Liver (tissue), 9 donors: Measurements from ENCODE around the gene GLT8D2. TPM values are rescaled to one million over a fixed set of nuclear protein-coding genes. Genes with fewer than 3 reads are reported as not detected.

Source experiments
- DNase-seq: peaks from one replicate; pipeline ENCODE4 v3.0.0-alpha.2; 2017; ENCODE audit warnings: low spot score
- H3K27ac ChIP-seq, 2 donors: one replicate each; pipeline ENCODE4 v1.7.0; 2013; ENCODE audit warnings: inconsistent platforms in 2 of 2, low read length in 2 of 2, control low read depth in 1 of 2, low read depth in 1 of 2, mild to moderate bottlenecking in 1 of 2
- H3K27me3 ChIP-seq, 4 donors: one replicate each; pipeline versions ENCODE4 v1.6.1 to v1.7.0; 2013; ENCODE audit warnings: low read length in 3 of 4, inconsistent platforms in 1 of 4, mild to moderate bottlenecking in 1 of 4, moderate library complexity in 1 of 4; ENCODE audit not compliant: control insufficient read depth in 4 of 4, insufficient read depth in 4 of 4
- H3K36me3 ChIP-seq, 4 donors: one replicate each; pipeline versions ENCODE4 v1.6.1 to v1.7.0; 2013; ENCODE audit warnings: low read length in 3 of 4, mild to moderate bottlenecking in 3 of 4, low read depth in 1 of 4, moderate library complexity in 1 of 4; ENCODE audit not compliant: control insufficient read depth in 4 of 4, insufficient read depth in 3 of 4
- H3K4me1 ChIP-seq, 4 donors: one replicate each; pipeline versions ENCODE4 v1.6.1 to v1.7.0; 2013; ENCODE audit warnings: low read length in 3 of 4, mild to moderate bottlenecking in 3 of 4, moderate library complexity in 1 of 4; ENCODE audit not compliant: control insufficient read depth in 4 of 4, insufficient read depth in 4 of 4
- H3K4me3 ChIP-seq, 3 donors: one replicate each; pipeline versions ENCODE4 v1.6.1 to v1.7.0; 2013; ENCODE audit warnings: low read length in 3 of 3, control low read depth in 1 of 3, low read depth in 1 of 3, mild to moderate bottlenecking in 1 of 3
- H3K9ac ChIP-seq, 2 donors: one replicate each; pipeline ENCODE4 v1.7.0; 2013; ENCODE audit warnings: low read length in 2 of 2, mild to moderate bottlenecking in 2 of 2, moderate library complexity in 2 of 2, control low read depth in 1 of 2, low read depth in 1 of 2
- H3K9me3 ChIP-seq, 4 donors: one replicate each; pipeline versions ENCODE4 v1.6.1 to v1.7.0; 2013; ENCODE audit warnings: low read length in 3 of 4; ENCODE audit not compliant: control insufficient read depth in 4 of 4
- ATF3 ChIP-seq: IDR thresholded peaks from 2 replicates; pipeline ENCODE4 v1.6.1; 2016; ENCODE audit warnings: antibody characterized with exemption
- EGR1 ChIP-seq, 2 donors: IDR thresholded peaks; 2 replicates each; pipeline ENCODE4 v1.6.1; 2016 to 2018; ENCODE audit warnings: antibody characterized with exemption in 2 of 2, low read depth in 2 of 2
- FOXA1 ChIP-seq: IDR thresholded peaks from 2 replicates; pipeline ENCODE4 v1.6.1; 2016; ENCODE audit warnings: antibody characterized with exemption
- FOXA2 ChIP-seq: IDR thresholded peaks from 2 replicates; pipeline ENCODE4 v1.6.1; 2016; ENCODE audit warnings: antibody characterized with exemption
- HNF4A ChIP-seq, 2 donors: conservative IDR thresholded peaks; 2 replicates each; pipeline ENCODE4 v1.6.1; 2016; ENCODE audit warnings: antibody characterized with exemption in 2 of 2, mild to moderate bottlenecking in 2 of 2
- HNF4G ChIP-seq: IDR thresholded peaks from 2 replicates; pipeline ENCODE4 v1.6.1; 2016; ENCODE audit warnings: antibody characterized with exemption
- MAX ChIP-seq: IDR thresholded peaks from 2 replicates; pipeline ENCODE4 v1.6.1; 2016; ENCODE audit warnings: antibody characterized with exemption
- NR2F2 ChIP-seq: IDR thresholded peaks from 2 replicates; pipeline ENCODE4 v1.6.1; 2016; ENCODE audit warnings: antibody characterized with exemption
- RAD21 ChIP-seq, 2 donors: IDR thresholded peaks; 2 replicates each; pipeline ENCODE4 v1.6.1; 2016; ENCODE audit warnings: antibody characterized with exemption in 2 of 2, mild to moderate bottlenecking in 2 of 2
- REST ChIP-seq: IDR thresholded peaks from 2 replicates; pipeline ENCODE4 v1.6.1; 2016; ENCODE audit warnings: antibody characterized with exemption, mild to moderate bottlenecking
- RXRA ChIP-seq, 2 donors: IDR thresholded peaks; 2 replicates each; pipeline ENCODE4 v1.6.1; 2017 to 2018; ENCODE audit warnings: antibody characterized with exemption in 2 of 2, mild to moderate bottlenecking in 1 of 2
- SP1 ChIP-seq: IDR thresholded peaks from 2 replicates; pipeline ENCODE4 v1.6.1; 2018; ENCODE audit warnings: antibody characterized with exemption, mild to moderate bottlenecking
- YY1 ChIP-seq: IDR thresholded peaks from 2 replicates; pipeline ENCODE4 v1.6.1; 2016; ENCODE audit warnings: antibody characterized with exemption, mild to moderate bottlenecking
- ZBTB33 ChIP-seq: IDR thresholded peaks from 2 replicates; pipeline ENCODE4 v1.6.1; 2016; ENCODE audit warnings: antibody characterized with exemption
- WGBS: extraction: QIAGEN DNeasy Blood & Tissue Kit; methylation state at CpG from one replicate; pipeline ENCODE4 v1.1.7; 2013; 5-methylcytosine and 5-hydroxymethylcytosine counted together
- polyA plus RNA-seq, 2 donors: library from polyadenylated mRNA; stranded (reverse) in 1 of 2; unstranded in 1 of 2; fragments of 200-250 nt in 1 of 2; fragments of >200 nt in 1 of 2; fragmentation: Nextera tagmentation in 1 of 2; extraction: Ambion mirVana in 1 of 2; gene quantifications; one replicate each; pipeline versions ENCODE4 v1.2.1 to v1.2.3, GENCODE V29; 2013 to 2015
- total RNA-seq, 2 donors: library from RNA; depleted of rRNA; stranded (reverse); fragments of >200 nt; gene quantifications; one replicate each; pipeline ENCODE4 v1.2.3, GENCODE V29; 2014
- donor health status: healthy.
- donor health status: healthy.
- donor health status: healthy.
- donor health status: healthy.
- donor health status: healthy.

Gene GLT8D2
- total and polyA plus RNA-seq, 4 donors = 0.79 to 1.4 (median 1.2) TPM

- no peak for TF ChIP-seq ZBTB33
Measured at GRCh38 chr12:103948746-103949406, 101.1 kb downstream of the GLT8D2 start (continued).

GRCh38 chr12:103947871-103948555 lies 102.0 kb downstream of the GLT8D2 start:
- peaks cover 26 to 96% (median 86%) of the 10 kb centered on the region in 4 donors for H3K36me3 ChIP-seq
- TF ChIP-seq SP1 = no peak
- TF ChIP-seq RAD21 (IDR thresholded peaks at IDR 0.05) = no peak
- TF ChIP-seq NR2F2 = no peak
- no peak for TF ChIP-seq ATF3
- TF ChIP-seq RXRA (IDR thresholded peaks at IDR 0.05) = no peak
- TF ChIP-seq FOXA2 = no peak
- TF ChIP-seq FOXA1 = no peak
- TF ChIP-seq YY1 = no peak
- no peak for TF ChIP-seq HNF4G
- no peak for TF ChIP-seq EGR1 (IDR thresholded peaks at IDR 0.05; ENCODE audit: low read depth in 2 of 2)
- TF ChIP-seq REST = no peak
- no peak for TF ChIP-seq MAX
- no peak for TF ChIP-seq HNF4A (conservative IDR thresholded peaks at IDR 0.05)
- no peak overlapping the region for H3K27ac ChIP-seq
- no peak for DNase-seq
- 85% methylated on average over 7 of the region's 7 CpGs for WGBS
- H3K9me3 ChIP-seq = no peaks in the 10 kb centered on the region
- H3K4me1 ChIP-seq = no peaks in the 10 kb centered on the region
- H3K27me3 ChIP-seq = no peaks in the 10 kb centered on the region
- no peak overlapping the region for H3K9ac ChIP-seq
- no peak overlapping the region for H3K4me3 ChIP-seq

- no peak for TF ChIP-seq MAX
- no peak for TF ChIP-seq RAD21 (IDR thresholded peaks at IDR 0.05)
- H3K4me1 ChIP-seq = no peaks in the 10 kb centered on the region
- H3K4me3 ChIP-seq = no peak overlapping the region
- no peak overlapping the region for H3K27ac ChIP-seq
- no peaks in the 10 kb centered on the region for H3K27me3 ChIP-seq
- DNase-seq = no peak
- no peaks in the 10 kb centered on the region for H3K9me3 ChIP-seq
- H3K9ac ChIP-seq = no peak overlapping the region
- peaks cover 30 to 96% (median 91%) of the 10 kb centered on the region in 4 donors for H3K36me3 ChIP-seq
- WGBS = 89% methylated on average over 3 of the region's 3 CpGs
Measured at GRCh38 chr12:103944964-103945363, 105.0 kb downstream of the GLT8D2 start.

Other genes starting within 250 kb of the GLT8D2 start
- gene NT5DC3, start 209.0 kb downstream of the GLT8D2 start, total RNA-seq = 1 to 10 TPM; 6.0 to 9.0 TPM
- 1 to 10 TPM; 1.3 to 2.8 TPM for gene NT5DC3, start 209.0 kb downstream of the GLT8D2 start, polyA plus RNA-seq
- 100 to 1,000 TPM; 296 to 854 TPM for gene HSP90B1, start 119.8 kb downstream of the GLT8D2 start, total RNA-seq
- gene HSP90B1, start 119.8 kb downstream of the GLT8D2 start, polyA plus RNA-seq = 100 to 1,000 TPM; 508 to 650 TPM
- gene TDG, start 84.3 kb downstream of the GLT8D2 start, total RNA-seq = 10 to 100 TPM; 14.4 to 18.7 TPM
- gene TDG, start 84.3 kb downstream of the GLT8D2 start, polyA plus RNA-seq = 1 to 10 TPM; 5.0 to 9.3 TPM
- gene HCFC2, start 14.3 kb upstream of the GLT8D2 start, total RNA-seq = 10 to 100 TPM in 1 of 2 donors, 1 to 10 TPM in 1; 8.7 to 17.4 TPM
- gene HCFC2, start 14.3 kb upstream of the GLT8D2 start, polyA plus RNA-seq = 10 to 100 TPM in 1 of 2 donors, 1 to 10 TPM in 1; 5.8 to 11.1 TPM
- 10 to 100 TPM; 12.5 to 14.6 TPM for gene NFYB, start 88.0 kb upstream of the GLT8D2 start, total RNA-seq
- 10 to 100 TPM in 1 of 2 donors, 1 to 10 TPM in 1; 7.6 to 10.4 TPM for gene NFYB, start 88.0 kb upstream of the GLT8D2 start, polyA plus RNA-seq
- gene TXNRD1, start 165.6 kb upstream of the GLT8D2 start, total RNA-seq = 10 to 100 TPM; 43.1 to 70.8 TPM
- gene TXNRD1, start 165.6 kb upstream of the GLT8D2 start, polyA plus RNA-seq = 10 to 100 TPM; 23.6 to 68.4 TPM